Keratinocyte (primary cell): ENCODE measurements around the gene MAGEA6. TPM values are rescaled to one million over a fixed set of nuclear protein-coding genes. Genes with fewer than 3 reads are reported as not detected.
"Not testable (repeated sequence)": the region's sequence is repeated elsewhere in the genome, so short reads cannot be mapped to it uniquely, and the experiment has no call there.

Source experiments
- DNase-seq: peaks from one replicate; pipeline ENCODE4 v3.0.0-alpha.2; 2011; ENCODE audit warnings: low read depth, missing footprints, low spot score
- FAIRE-seq: peaks from 2 replicates; lab custom pipeline; 2011; peaks lifted over from hg19 to GRCh38; lab: Jason Lieb, UNC
- H2AFZ ChIP-seq: 2 replicates; pipeline ENCODE4 v1.6.0; 2012; ENCODE audit warnings: low read length, control low read depth, inconsistent platforms; ENCODE audit not compliant: control insufficient read depth
- H3K27ac ChIP-seq: 2 replicates; pipeline ENCODE4 v1.5.1; 2011; ENCODE audit warnings: low read length; ENCODE audit not compliant: control insufficient read depth, insufficient read depth
- H3K27me3 ChIP-seq: 3 replicates; pipeline ENCODE4 v1.6.0; 2011; ENCODE audit warnings: low read length; ENCODE audit not compliant: control insufficient read depth, insufficient read depth; ENCODE audit errors: extremely low read depth
- H3K36me3 ChIP-seq, 2 experiments: 2 replicates in 1 of 2; 3 replicates in 1 of 2; pipeline ENCODE4 v1.5.1; 2011; ENCODE audit warnings: low read length in 2 of 2, mild to moderate bottlenecking in 1 of 2; ENCODE audit not compliant: control insufficient read depth in 2 of 2, insufficient read depth in 2 of 2; ENCODE audit errors: extremely low read depth in 1 of 2
- H3K4me1 ChIP-seq: 3 replicates; pipeline ENCODE4 v1.5.1; 2011; ENCODE audit warnings: low read length; ENCODE audit not compliant: control insufficient read depth, insufficient read depth; ENCODE audit errors: extremely low read depth
- H3K4me2 ChIP-seq: 3 replicates; pipeline ENCODE4 v1.6.0; 2011; ENCODE audit warnings: low read depth, low read length; ENCODE audit not compliant: control insufficient read depth, insufficient read depth; ENCODE audit errors: extremely low read depth
- H3K4me3 ChIP-seq, 3 experiments: fragments of 200-600 bp in 1 of 3; sonication (generic) in 1 of 3; 2 replicates in 2 of 3; 3 replicates in 1 of 3; pipeline ENCODE4 v1.5.1; 2011 to 2016; ENCODE audit warnings: low read length in 3 of 3, mild to moderate bottlenecking in 3 of 3, control low read depth in 2 of 3, inconsistent platforms in 1 of 3, low read depth in 1 of 3, mixed read lengths in 1 of 3, mixed run types in 1 of 3, moderate library complexity in 1 of 3; ENCODE audit not compliant: control insufficient read depth in 2 of 3, insufficient read depth in 2 of 3; ENCODE audit errors: extremely low read depth in 1 of 3
- H3K79me2 ChIP-seq: 2 replicates; pipeline ENCODE4 v1.6.0; 2012; ENCODE audit warnings: low read length; ENCODE audit not compliant: control insufficient read depth, insufficient read depth
- H3K9ac ChIP-seq: 3 replicates; pipeline ENCODE4 v1.6.0; 2011; ENCODE audit warnings: low read length; ENCODE audit not compliant: control insufficient read depth, insufficient read depth; ENCODE audit errors: extremely low read depth
- H3K9me1 ChIP-seq: 3 replicates; pipeline ENCODE4 v1.6.0; 2011; ENCODE audit warnings: low read length; ENCODE audit not compliant: control insufficient read depth, insufficient read depth; ENCODE audit errors: extremely low read depth
- H3K9me3 ChIP-seq: 2 replicates; pipeline ENCODE4 v1.5.1; 2012; ENCODE audit warnings: low read depth, low read length; ENCODE audit not compliant: control insufficient read depth
- H4K20me1 ChIP-seq: 3 replicates; pipeline ENCODE4 v1.6.0; 2011; ENCODE audit warnings: low read length; ENCODE audit not compliant: control insufficient read depth, insufficient read depth; ENCODE audit errors: extremely low read depth
- EZH2 ChIP-seq: IDR thresholded peaks from one replicate; pipeline ENCODE4 v1.6.1; 2012; ENCODE audit warnings: inconsistent platforms, mild to moderate bottlenecking, low read length, moderate library complexity
- dilution Hi-C: fragments of 300-500 bp; cut with MboI; formaldehyde crosslinking; loops from one replicate; pipeline ENCODE4 v1.7.0; 2020; ENCODE audit warnings: low sequenced_read_pairs; ENCODE audit not compliant: extremely low pct_ligation_motif_present
- polyA minus RNA-seq, 3 experiments: library from RNA; depleted of rRNA, polyadenylated mRNA; stranded (reverse); fragments of >200 nt; gene quantifications; 1 replicate in 1 of 3; 2 replicates in 1 of 3; 3 replicates in 1 of 3; pipeline ENCODE4 v1.2.3, GENCODE V29; 2011
- polyA plus RNA-seq, 5 experiments: library from polyadenylated mRNA; depleted of rRNA in 3 of 5; stranded (reverse) in 3 of 5; stranded (forward) in 1 of 5; unstranded in 1 of 5; fragments of >200 nt; gene quantifications; 1 replicate in 1 of 5; 2 replicates in 3 of 5; 3 replicates in 1 of 5; pipeline versions ENCODE4 v1.2.1 to v1.2.3, GENCODE V29; 2011 to 2012; ENCODE audit warnings: missing spikeins in 2 of 5, low read depth in 1 of 5, low replicate concordance in 1 of 5
- TF ChIP-seq, protein P1 (sequence below), 3 experiments: IDR thresholded peaks in 1 of 3; conservative IDR thresholded peaks in 1 of 3; optimal IDR thresholded peaks in 1 of 3; 2 replicates in 2 of 3; 3 replicates in 1 of 3; pipeline versions ENCODE3 to v1.5.1; 2011; ENCODE audit warnings: low read length in 3 of 3, mild to moderate bottlenecking in 3 of 3, moderate library complexity in 2 of 3, control low read depth in 1 of 3, inconsistent platforms in 1 of 3; ENCODE audit not compliant: insufficient read depth in 2 of 3; ENCODE audit errors: extremely low read depth in 1 of 3

MAGEA6 gene, protein sequence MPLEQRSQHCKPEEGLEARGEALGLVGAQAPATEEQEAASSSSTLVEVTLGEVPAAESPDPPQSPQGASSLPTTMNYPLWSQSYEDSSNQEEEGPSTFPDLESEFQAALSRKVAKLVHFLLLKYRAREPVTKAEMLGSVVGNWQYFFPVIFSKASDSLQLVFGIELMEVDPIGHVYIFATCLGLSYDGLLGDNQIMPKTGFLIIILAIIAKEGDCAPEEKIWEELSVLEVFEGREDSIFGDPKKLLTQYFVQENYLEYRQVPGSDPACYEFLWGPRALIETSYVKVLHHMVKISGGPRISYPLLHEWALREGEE
- polyA plus RNA-seq (not detected in 3 replicates), polyA minus RNA-seq (not detected in 3 replicates)
- not detected for polyA plus RNA-seq (2011; ENCODE audit: low read depth)
- not detected in 2 replicates for polyA plus RNA-seq (2011; cell fraction: cytosol; rRNA removed)
- not detected in 2 replicates for polyA plus RNA-seq (2011; cell fraction: nucleus; rRNA removed)
- polyA plus RNA-seq (2012; ENCODE audit: low replicate concordance), result not detected in 2 replicates
- polyA minus RNA-seq (2011; cell fraction: cytosol; rRNA and poly(A)+ RNA removed), result not detected
- not detected in 2 replicates for polyA minus RNA-seq (2011; cell fraction: nucleus; rRNA and poly(A)+ RNA removed)

GRCh38 chrX:152769549-152770289, at the start of gene MAGEA6:
Gene MAGEA6, minus strand, starts transcription at chrX:152769689. Its CDS starts 2,039 bp downstream, at chrX:152767650.
- H3K27me3 ChIP-seq, H3K36me3 ChIP-seq, H3K4me3 ChIP-seq, FAIRE-seq, H2AFZ ChIP-seq, dilution Hi-C loops, H3K9me1 ChIP-seq, H3K4me2 ChIP-seq, DNase-seq, H4K20me1 ChIP-seq, H3K9me3 ChIP-seq, H3K79me2 ChIP-seq, H3K9ac ChIP-seq, H3K27ac ChIP-seq, H3K4me1 ChIP-seq: not testable (repeated sequence)

DNA sequence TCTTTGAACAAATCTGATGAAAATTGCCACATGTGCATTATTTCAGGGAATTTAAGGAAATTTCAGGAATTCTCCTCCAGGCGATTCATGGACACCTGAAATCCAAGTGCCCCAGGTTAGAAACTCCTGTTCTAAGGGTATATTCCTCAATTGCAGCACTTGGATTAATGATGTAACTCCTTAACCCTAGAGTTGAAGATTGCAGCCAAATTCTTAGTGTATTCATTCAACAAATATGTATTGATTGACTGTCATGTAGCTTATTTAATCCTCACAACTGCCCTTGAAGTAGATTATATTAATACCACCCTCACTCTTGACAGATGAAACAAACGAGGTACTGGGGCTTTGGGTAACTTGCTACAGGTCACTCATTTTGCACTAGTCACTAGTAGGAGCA, 49.8 kb upstream of the MAGEA6 start:
- Histone ChIP-seq H3K27ac (no peak overlapping the region), H3K27me3 (no peaks in the 10 kb centered on the region), H3K4me1 (no peaks in the 10 kb centered on the region), H3K4me3 (no peak overlapping the region), H2AFZ (no peak overlapping the region), H3K9ac (no peak overlapping the region), H4K20me1 (no peaks in the 10 kb centered on the region), H3K36me3 (no peaks in the 10 kb centered on the region), H3K4me2 (no peak overlapping the region), H3K9me1 (no peaks in the 10 kb centered on the region), H3K79me2 (no peaks in the 10 kb centered on the region), H3K9me3 (no peaks in the 10 kb centered on the region)
- no peak for DNase-seq
- TF ChIP-seq, protein P1, sequence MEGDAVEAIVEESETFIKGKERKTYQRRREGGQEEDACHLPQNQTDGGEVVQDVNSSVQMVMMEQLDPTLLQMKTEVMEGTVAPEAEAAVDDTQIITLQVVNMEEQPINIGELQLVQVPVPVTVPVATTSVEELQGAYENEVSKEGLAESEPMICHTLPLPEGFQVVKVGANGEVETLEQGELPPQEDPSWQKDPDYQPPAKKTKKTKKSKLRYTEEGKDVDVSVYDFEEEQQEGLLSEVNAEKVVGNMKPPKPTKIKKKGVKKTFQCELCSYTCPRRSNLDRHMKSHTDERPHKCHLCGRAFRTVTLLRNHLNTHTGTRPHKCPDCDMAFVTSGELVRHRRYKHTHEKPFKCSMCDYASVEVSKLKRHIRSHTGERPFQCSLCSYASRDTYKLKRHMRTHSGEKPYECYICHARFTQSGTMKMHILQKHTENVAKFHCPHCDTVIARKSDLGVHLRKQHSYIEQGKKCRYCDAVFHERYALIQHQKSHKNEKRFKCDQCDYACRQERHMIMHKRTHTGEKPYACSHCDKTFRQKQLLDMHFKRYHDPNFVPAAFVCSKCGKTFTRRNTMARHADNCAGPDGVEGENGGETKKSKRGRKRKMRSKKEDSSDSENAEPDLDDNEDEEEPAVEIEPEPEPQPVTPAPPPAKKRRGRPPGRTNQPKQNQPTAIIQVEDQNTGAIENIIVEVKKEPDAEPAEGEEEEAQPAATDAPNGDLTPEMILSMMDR (optimal IDR thresholded peaks at IDR 0.05 in 1 of 3, IDR thresholded peaks at IDR 0.05 in 1 of 3, conservative IDR thresholded peaks at IDR 0.05 in 1 of 3; ENCODE audit: extremely low read depth in 1 of 3, insufficient read depth in 2 of 3, low read length in 3 of 3), result no peak
- no peak for TF ChIP-seq EZH2
- dilution Hi-C loops, result no loop called here
- FAIRE-seq, result no peak
